WTC11 (cell line): ENCODE data around the gene PRR5L. TPM values are rescaled to one million over a fixed set of nuclear protein-coding genes. Genes with fewer than 3 reads are reported as not detected.

Experiments
- ATAC-seq: fragments of 200-7000 bp; cut with Tn5 transposase; 2 replicates; pipeline ENCODE4 v1.10.0; 2021; ENCODE audit warnings: mild to moderate bottlenecking, moderate library complexity
- CTCF ChIA-PET: fragments of 300-600 bp; sonication (Branson Sonifier 250); formaldehyde crosslinking; loops from one replicate; lab custom pipeline; 2021; ENCODE audit warnings: antibody characterized with exemption; lab: Charles Lee
- POLR2A ChIA-PET: fragments of 350-600 bp; sonication (Branson Sonifier 250); formaldehyde crosslinking; loops from one replicate; lab custom pipeline; 2021; ENCODE audit warnings: antibody characterized with exemption; lab: Charles Lee
- DNase-seq: peaks from one replicate; pipeline ENCODE4 v3.0.0; 2021; ENCODE audit warnings: low spot score
- H3K27ac Mint-ChIP-seq: 2 replicates; pipeline ENCODE4 v1.8.0; 2021; ENCODE audit warnings: mixed read lengths
- H3K27me3 Mint-ChIP-seq: 2 replicates; pipeline ENCODE4 v1.8.0; 2021; ENCODE audit warnings: low read depth, mild to moderate bottlenecking, moderate library complexity, mixed read lengths
- H3K36me3 Mint-ChIP-seq: 2 replicates; pipeline ENCODE4 v1.8.0; 2021; ENCODE audit warnings: mixed read lengths
- H3K4me1 Mint-ChIP-seq: 2 replicates; pipeline ENCODE4 v1.8.0; 2022; ENCODE audit warnings: mixed read lengths
- H3K4me3 Mint-ChIP-seq: 2 replicates; pipeline ENCODE4 v1.8.0; 2021; ENCODE audit warnings: mild to moderate bottlenecking, moderate library complexity, mixed read lengths
- H3K9me3 Mint-ChIP-seq: 2 replicates; pipeline ENCODE4 v1.8.0; 2021; ENCODE audit warnings: mixed read lengths
- FOXJ3 ChIP-seq: sonication (generic); formaldehyde crosslinking; IDR thresholded peaks from 2 replicates; pipeline ENCODE4 v1.9.0; 2021; ENCODE audit warnings: missing genetic modification reagents, mild to moderate bottlenecking, borderline replicate concordance
- FOXK1 ChIP-seq: sonication (generic); formaldehyde crosslinking; IDR thresholded peaks from 2 replicates; pipeline ENCODE4 v1.8.0; 2022; ENCODE audit warnings: mild to moderate bottlenecking, moderate library complexity, missing genetic modification reagents
- GABPB1 ChIP-seq: sonication (generic); formaldehyde crosslinking; IDR thresholded peaks from 2 replicates; pipeline ENCODE4 v1.8.1; 2023; ENCODE audit warnings: mild to moderate bottlenecking, missing genetic modification reagents
- GTF2I ChIP-seq: fragments of 250-450 bp; sonication (Bioruptor Pico); conservative IDR thresholded peaks from 2 replicates; pipeline ENCODE4 v1.4.0; 2021; ENCODE audit warnings: mild to moderate bottlenecking
- IRF2 ChIP-seq: sonication (generic); formaldehyde crosslinking; IDR thresholded peaks from 2 replicates; pipeline ENCODE4 v1.8.0; 2022; ENCODE audit warnings: low read depth, missing genetic modification reagents, borderline replicate concordance
- MAX ChIP-seq: sonication (generic); formaldehyde crosslinking; IDR thresholded peaks from 2 replicates; pipeline ENCODE4 v1.8.0; 2022; ENCODE audit warnings: mild to moderate bottlenecking, missing genetic modification reagents
- MXD4 ChIP-seq: fragments of 250-450 bp; sonication (Bioruptor Pico); IDR thresholded peaks from 2 replicates; pipeline ENCODE4 v1.8.0; 2021; ENCODE audit warnings: mild to moderate bottlenecking, moderate library complexity, borderline replicate concordance
- NR1H2 ChIP-seq: sonication (generic); formaldehyde crosslinking; IDR thresholded peaks from 2 replicates; pipeline ENCODE4 v1.9.0; 2021; ENCODE audit warnings: mild to moderate bottlenecking, moderate library complexity, missing genetic modification reagents
- NR2C2 ChIP-seq: sonication (generic); formaldehyde crosslinking; IDR thresholded peaks from 2 replicates; pipeline ENCODE4 v1.8.0; 2022; ENCODE audit warnings: mild to moderate bottlenecking, missing genetic modification reagents
- RORB ChIP-seq: fragments of 250-450 bp; sonication (Bioruptor Pico); IDR thresholded peaks from 2 replicates; pipeline ENCODE4 v1.9.0; 2021; ENCODE audit warnings: mild to moderate bottlenecking
- SOX15 ChIP-seq: fragments of 250-450 bp; sonication (Bioruptor Pico); IDR thresholded peaks from 2 replicates; pipeline ENCODE4 v1.9.0; 2021; ENCODE audit warnings: mild to moderate bottlenecking
- SP1 ChIP-seq: sonication (generic); formaldehyde crosslinking; conservative IDR thresholded peaks from 2 replicates; pipeline ENCODE4 v1.8.1; 2022; ENCODE audit warnings: missing genetic modification reagents
- TCF7 ChIP-seq: sonication (generic); formaldehyde crosslinking; IDR thresholded peaks from 2 replicates; pipeline ENCODE4 v1.8.0; 2022; ENCODE audit warnings: mild to moderate bottlenecking, low read depth, missing genetic modification reagents, moderate library complexity
- TP53 ChIP-seq: sonication (generic); formaldehyde crosslinking; IDR thresholded peaks from 2 replicates; pipeline ENCODE4 v1.8.1; 2023; ENCODE audit warnings: mild to moderate bottlenecking, missing genetic modification reagents
- ZNF423 ChIP-seq: fragments of 250-450 bp; sonication (Bioruptor Pico); IDR thresholded peaks from 2 replicates; pipeline ENCODE4 v2.1.2; 2022; ENCODE audit warnings: mild to moderate bottlenecking, moderate library complexity
- ZNF425 ChIP-seq: fragments of 250-450 bp; sonication (Bioruptor Pico); conservative IDR thresholded peaks from 2 replicates; pipeline ENCODE4 v1.9.0; 2021; ENCODE audit warnings: mild to moderate bottlenecking
- ZNF671 ChIP-seq: fragments of 250-450 bp; sonication (Bioruptor Pico); IDR thresholded peaks from 2 replicates; pipeline ENCODE4 v1.8.0; 2021; ENCODE audit warnings: mild to moderate bottlenecking
- total RNA-seq: library from RNA; stranded (reverse); gene quantifications from 3 replicates; pipeline ENCODE4 v1.2.3, GENCODE V29; 2021
- TF ChIP-seq, protein P1 (sequence below): sonication (generic); formaldehyde crosslinking; IDR thresholded peaks from 2 replicates; pipeline ENCODE4 v1.8.0; 2022; ENCODE audit warnings: missing genetic modification reagents
- TF ChIP-seq, protein P2 (sequence below): sonication (generic); formaldehyde crosslinking; IDR thresholded peaks from 2 replicates; pipeline ENCODE4 v1.8.1; 2022; ENCODE audit warnings: low read depth, mild to moderate bottlenecking, moderate library complexity, missing genetic modification reagents, borderline replicate concordance

Gene PRR5L
- total RNA-seq, 1 experiment from 2014 or later = 3.9 TPM

GRCh38 chr11:36333897-36334296 is 37.8 kb downstream of the PRR5L start:
- DNase-seq (peak; percentile 31), ATAC-seq (peak; percentile 100)
- Mint-ChIP-seq H3K4me3 (no peak overlapping the region), H3K27me3 (peaks cover 9% of the 10 kb centered on the region), H3K27ac (no peak overlapping the region), H3K36me3 (no peaks in the 10 kb centered on the region), H3K9me3 (peaks cover 15% of the 10 kb centered on the region), H3K4me1 (0 out of 2 replicates have a peak, but pooled peaks cover 3% of the 10 kb centered on the region)
- ChIA-PET CTCF (no interaction called here), POLR2A (no interaction called here)
- TF ChIP-seq SP1 (CRISPR knock-in tag) (0 out of 2 replicates have a peak, but pooled peaks have one; percentile 35), ZNF671 (no peak)

DNA sequence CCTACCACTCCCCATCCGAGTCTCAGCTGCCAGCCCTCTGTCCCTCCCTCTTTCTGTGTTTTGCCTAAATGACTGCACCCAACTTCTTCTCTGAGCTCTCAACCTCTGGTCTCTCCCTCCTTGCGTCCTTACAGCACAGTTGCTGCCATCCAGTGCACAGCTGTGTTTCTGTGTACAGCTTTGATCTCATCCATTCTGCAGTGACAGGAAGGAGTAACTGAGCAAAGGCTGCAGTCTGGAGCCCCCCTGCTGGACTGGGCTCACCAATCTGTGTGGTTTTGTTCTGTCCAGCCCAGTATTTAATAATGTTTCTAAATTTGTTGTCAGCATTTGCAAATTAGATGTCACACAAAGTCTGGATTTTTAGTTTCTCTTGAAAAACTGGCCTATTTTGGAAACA is 43.8 kb downstream of the PRR5L start:
- Mint-ChIP-seq H3K4me1 (no peaks in the 10 kb centered on the region), H3K9me3 (no peaks in the 10 kb centered on the region), H3K27ac (no peak overlapping the region), H3K4me3 (no peak overlapping the region), H3K27me3 (peaks cover 28% of the 10 kb centered on the region), H3K36me3 (no peaks in the 10 kb centered on the region)
- ATAC-seq (no peak), DNase-seq (no peak)
- ChIA-PET POLR2A (no interaction called here), CTCF (interaction anchor here (1.3 kb wide), 1 partner anchor 10 kb away, joined by 3 read pairs; no protein-coding TSS in a partner anchor)
- TF ChIP-seq RORB (CRISPR knock-in tag) = no peak
- TF ChIP-seq IRF2 (CRISPR knock-in tag) = no peak
- TF ChIP-seq TP53 = no peak
- TF ChIP-seq MAX = no peak
- TF ChIP-seq FOXJ3 (CRISPR knock-in tag) = no peak
- TF ChIP-seq SOX15 = no peak
- TF ChIP-seq, protein P1, sequence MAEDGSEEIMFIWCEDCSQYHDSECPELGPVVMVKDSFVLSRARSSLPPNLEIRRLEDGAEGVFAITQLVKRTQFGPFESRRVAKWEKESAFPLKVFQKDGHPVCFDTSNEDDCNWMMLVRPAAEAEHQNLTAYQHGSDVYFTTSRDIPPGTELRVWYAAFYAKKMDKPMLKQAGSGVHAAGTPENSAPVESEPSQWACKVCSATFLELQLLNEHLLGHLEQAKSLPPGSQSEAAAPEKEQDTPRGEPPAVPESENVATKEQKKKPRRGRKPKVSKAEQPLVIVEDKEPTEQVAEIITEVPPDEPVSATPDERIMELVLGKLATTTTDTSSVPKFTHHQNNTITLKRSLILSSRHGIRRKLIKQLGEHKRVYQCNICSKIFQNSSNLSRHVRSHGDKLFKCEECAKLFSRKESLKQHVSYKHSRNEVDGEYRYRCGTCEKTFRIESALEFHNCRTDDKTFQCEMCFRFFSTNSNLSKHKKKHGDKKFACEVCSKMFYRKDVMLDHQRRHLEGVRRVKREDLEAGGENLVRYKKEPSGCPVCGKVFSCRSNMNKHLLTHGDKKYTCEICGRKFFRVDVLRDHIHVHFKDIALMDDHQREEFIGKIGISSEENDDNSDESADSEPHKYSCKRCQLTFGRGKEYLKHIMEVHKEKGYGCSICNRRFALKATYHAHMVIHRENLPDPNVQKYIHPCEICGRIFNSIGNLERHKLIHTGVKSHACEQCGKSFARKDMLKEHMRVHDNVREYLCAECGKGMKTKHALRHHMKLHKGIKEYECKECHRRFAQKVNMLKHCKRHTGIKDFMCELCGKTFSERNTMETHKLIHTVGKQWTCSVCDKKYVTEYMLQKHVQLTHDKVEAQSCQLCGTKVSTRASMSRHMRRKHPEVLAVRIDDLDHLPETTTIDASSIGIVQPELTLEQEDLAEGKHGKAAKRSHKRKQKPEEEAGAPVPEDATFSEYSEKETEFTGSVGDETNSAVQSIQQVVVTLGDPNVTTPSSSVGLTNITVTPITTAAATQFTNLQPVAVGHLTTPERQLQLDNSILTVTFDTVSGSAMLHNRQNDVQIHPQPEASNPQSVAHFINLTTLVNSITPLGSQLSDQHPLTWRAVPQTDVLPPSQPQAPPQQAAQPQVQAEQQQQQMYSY = no peak
- TF ChIP-seq TCF7 (CRISPR knock-in tag) = no peak
- no peak for TF ChIP-seq NR2C2 (CRISPR knock-in tag)
- TF ChIP-seq FOXK1 (CRISPR knock-in tag) = no peak
- no peak for TF ChIP-seq GABPB1
- no peak for TF ChIP-seq GTF2I (CRISPR knock-in tag)
- TF ChIP-seq NR1H2 (CRISPR knock-in tag) = no peak
- TF ChIP-seq, protein P2, sequence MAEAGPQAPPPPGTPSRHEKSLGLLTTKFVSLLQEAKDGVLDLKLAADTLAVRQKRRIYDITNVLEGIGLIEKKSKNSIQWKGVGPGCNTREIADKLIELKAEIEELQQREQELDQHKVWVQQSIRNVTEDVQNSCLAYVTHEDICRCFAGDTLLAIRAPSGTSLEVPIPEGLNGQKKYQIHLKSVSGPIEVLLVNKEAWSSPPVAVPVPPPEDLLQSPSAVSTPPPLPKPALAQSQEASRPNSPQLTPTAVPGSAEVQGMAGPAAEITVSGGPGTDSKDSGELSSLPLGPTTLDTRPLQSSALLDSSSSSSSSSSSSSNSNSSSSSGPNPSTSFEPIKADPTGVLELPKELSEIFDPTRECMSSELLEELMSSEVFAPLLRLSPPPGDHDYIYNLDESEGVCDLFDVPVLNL (CRISPR knock-in tag) = no peak
- TF ChIP-seq MXD4 (CRISPR knock-in tag) = no peak

GRCh38 chr11:36340897-36341296 is 44.8 kb downstream of the PRR5L start:
- Mint-ChIP-seq H3K4me3 (no peak overlapping the region), H3K27ac (no peak overlapping the region), H3K4me1 (no peaks in the 10 kb centered on the region), H3K36me3 (no peaks in the 10 kb centered on the region), H3K9me3 (no peaks in the 10 kb centered on the region), H3K27me3 (peaks cover 25% of the 10 kb centered on the region)
- ATAC-seq = no peak
- CTCF ChIA-PET = interaction anchor here (1.3 kb wide), 1 partner anchor 9 kb away, joined by 3 read pairs; no protein-coding TSS in a partner anchor
- DNase-seq = no peak
- no peak for TF ChIP-seq ZNF425
- no peak for TF ChIP-seq SP1 (CRISPR knock-in tag)
- no peak for TF ChIP-seq ZNF423 (CRISPR knock-in tag)
- POLR2A ChIA-PET = interaction anchor here (1.5 kb wide), 1 partner anchor 36 kb away, joined by 3 read pairs; no protein-coding TSS in a partner anchor
